Keratinocyte (primary cell): ENCODE data around the gene PARD3.

Source experiments
- CTCF ChIP-seq, 3 experiments: IDR thresholded peaks in 1 of 3; conservative IDR thresholded peaks in 1 of 3; optimal IDR thresholded peaks in 1 of 3; 2 replicates in 2 of 3; 3 replicates in 1 of 3; pipeline versions ENCODE3 to v1.5.1; 2011; ENCODE audit warnings: low read length in 3 of 3, mild to moderate bottlenecking in 3 of 3, moderate library complexity in 2 of 3, control low read depth in 1 of 3, inconsistent platforms in 1 of 3; ENCODE audit not compliant: insufficient read depth in 2 of 3; ENCODE audit errors: extremely low read depth in 1 of 3
- EZH2 ChIP-seq: IDR thresholded peaks from one replicate; pipeline ENCODE4 v1.6.1; 2012; ENCODE audit warnings: inconsistent platforms, mild to moderate bottlenecking, low read length, moderate library complexity

- no peak for TF ChIP-seq CTCF (optimal IDR thresholded peaks at IDR 0.05 in 1 of 3, IDR thresholded peaks at IDR 0.05 in 1 of 3, conservative IDR thresholded peaks at IDR 0.05 in 1 of 3; ENCODE audit: extremely low read depth in 1 of 3, insufficient read depth in 2 of 3, low read length in 3 of 3)
- TF ChIP-seq EZH2, result no peak
Measured at GRCh38 chr10:34540492-34540891, 274.6 kb downstream of the PARD3 start.
